GM18873 (cell line): ENCODE data around the gene C20orf141.
"Not testable (repeated sequence)": the region's sequence is repeated elsewhere in the genome, so short reads cannot be mapped to it uniquely, and the experiment has no call there.

ENCODE experiments used
- ATAC-seq: cut with Tn5 transposase; IDR thresholded peaks from one replicate; pipeline ENCODE4 v1.9.1; 2021; ENCODE audit warnings: mild to moderate bottlenecking, moderate library complexity, moderate number of reproducible peaks; ENCODE audit not compliant: unreplicated experiment, low FRiP score

The C20orf141 gene

GRCh38 chr20:2814587-2815051, at the start of gene C20orf141:
Gene C20orf141, plus strand, starts transcription at chr20:2814987. Its CDS starts 198 bp downstream, at chr20:2815185.
- ATAC-seq: no peak

GRCh38 chr20:2767768-2768631, 46.8 kb upstream of the C20orf141 start:
- no peak for ATAC-seq

DNA sequence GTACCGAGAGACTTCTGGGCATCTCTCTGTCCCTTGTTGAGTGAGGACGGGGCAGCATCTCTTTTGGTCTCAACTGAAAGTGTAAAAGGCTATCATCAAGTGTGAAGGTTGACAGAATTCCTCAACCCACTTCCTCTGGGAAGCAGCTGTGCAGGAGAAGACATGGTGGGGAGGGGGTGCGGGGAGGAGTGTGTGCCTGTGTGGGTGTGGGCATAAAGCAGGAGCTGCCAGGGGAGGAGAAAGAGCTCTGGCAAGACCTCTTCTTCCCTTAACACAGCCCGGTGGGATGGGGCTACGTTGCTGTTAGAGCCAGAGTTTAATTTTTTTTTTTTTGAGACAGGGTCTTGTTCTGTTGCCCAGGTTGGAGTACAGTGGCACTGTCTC, 46.2 kb upstream of the C20orf141 start:
- ATAC-seq: no peak

DNA sequence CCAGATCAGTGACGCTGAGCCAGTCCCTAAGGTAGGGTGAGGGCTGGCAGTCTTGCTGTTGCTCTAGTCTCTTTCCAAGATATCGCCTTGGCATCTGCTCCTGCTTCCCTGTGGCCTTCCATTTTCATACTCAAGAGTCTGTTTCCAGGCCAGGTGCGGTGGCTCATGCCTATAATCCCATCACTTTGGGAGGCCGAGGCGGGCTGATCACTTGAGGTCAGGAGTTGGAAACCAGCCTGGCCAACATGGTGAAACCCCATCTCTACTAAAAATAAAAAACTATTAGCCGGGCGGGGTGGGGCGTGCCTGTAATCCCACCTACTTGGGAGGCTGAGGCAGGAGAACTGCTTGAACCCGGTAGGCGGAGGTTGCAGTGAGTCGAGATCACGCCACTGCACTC, 44.7 kb upstream of the C20orf141 start:
- ATAC-seq: not testable (repeated sequence)

DNA sequence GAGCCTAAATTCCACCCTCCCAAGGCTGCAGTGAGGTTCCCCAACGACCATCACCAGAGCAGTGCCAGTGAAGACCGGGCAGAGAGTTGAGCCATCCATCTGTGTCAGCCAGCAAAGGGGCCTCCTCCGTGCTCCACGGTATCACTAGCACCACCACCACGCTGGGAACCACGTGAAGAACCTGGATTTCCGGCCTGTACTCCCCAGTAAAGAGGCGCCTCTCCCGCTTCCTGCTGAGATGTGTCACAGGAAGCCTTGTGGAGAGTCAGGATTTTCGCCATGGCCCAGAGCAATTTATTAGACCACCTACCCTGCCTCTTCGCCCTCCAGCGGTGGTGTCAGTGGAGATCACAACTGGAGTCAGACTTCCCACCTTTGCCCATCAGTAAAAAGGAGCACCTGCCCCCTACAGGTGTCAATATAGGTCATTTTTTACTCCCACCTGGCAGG, 43.1 kb upstream of the C20orf141 start:
- ATAC-seq: no peak

GRCh38 chr20:2773812-2774211, 41.0 kb upstream of the C20orf141 start:
- ATAC-seq: no peak

DNA sequence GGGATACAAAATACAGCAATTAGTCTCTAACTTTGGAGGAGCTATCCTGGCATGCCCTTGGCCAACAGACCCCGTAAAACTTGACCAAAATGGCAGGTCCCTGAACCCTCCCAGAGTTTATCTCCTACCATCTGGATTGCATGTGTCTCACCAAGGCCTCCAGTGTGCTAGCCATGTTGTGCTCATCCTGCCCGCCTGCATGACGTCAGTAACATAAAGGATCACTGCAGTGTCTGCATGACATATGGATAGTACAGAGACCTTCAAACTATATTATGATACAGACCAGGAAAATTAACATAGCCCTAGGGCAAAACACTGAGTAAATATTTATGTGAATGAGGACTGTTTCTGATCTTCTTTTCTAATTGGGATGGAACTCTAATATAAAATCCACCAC, 39.6 kb upstream of the C20orf141 start:
- no peak for ATAC-seq

GRCh38 chr20:2778602-2779321, 36.0 kb upstream of the C20orf141 start:
- no peak for ATAC-seq

DNA sequence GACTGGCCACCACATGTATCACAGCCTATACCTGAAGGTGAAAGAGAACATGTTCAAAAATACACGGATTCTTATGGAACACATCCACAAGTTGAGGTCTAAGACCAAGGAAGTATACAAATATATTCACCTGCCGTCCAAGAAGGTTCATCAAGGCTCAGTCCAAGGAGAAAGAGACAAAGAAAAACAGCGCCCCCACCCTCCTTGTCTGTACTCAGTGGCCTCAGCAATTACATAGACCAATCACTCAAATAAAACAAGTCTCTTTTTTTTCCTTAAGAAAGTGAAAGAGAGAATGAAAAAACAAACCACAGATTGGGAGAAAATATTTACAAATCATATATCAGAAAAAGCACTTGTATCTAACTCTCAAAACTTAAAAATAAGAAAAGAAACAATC, 33.8 kb upstream of the C20orf141 start:
- ATAC-seq: no peak

DNA sequence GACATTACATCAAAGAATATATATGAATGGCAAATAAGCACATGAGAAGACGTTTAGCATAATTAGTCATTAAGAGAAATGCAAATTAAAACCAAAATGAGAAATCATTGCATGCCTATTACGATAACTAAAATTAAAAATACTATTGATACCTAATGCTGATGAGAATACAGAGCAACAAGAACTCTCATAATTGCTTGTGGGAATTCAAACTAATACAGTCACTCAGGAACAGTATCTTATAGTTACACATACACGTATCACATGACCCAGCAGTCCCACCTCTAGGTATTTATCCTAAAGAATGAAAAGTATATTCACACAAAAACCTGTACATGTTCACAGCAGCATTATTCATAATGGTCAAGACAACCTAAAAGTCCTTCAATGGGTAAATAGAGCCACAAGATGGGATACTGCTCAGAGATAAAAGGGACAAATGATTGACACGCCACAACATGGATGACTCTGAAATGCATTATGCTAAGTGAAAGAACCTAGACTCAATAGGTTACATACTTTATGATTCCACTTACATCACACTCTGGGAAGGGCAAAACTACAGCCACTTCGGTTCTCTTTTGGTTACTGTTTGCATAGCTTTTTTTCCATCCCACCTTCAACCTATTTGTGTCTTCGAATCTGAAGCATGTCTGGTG, 30.8 kb upstream of the C20orf141 start:
- ATAC-seq: no peak

DNA sequence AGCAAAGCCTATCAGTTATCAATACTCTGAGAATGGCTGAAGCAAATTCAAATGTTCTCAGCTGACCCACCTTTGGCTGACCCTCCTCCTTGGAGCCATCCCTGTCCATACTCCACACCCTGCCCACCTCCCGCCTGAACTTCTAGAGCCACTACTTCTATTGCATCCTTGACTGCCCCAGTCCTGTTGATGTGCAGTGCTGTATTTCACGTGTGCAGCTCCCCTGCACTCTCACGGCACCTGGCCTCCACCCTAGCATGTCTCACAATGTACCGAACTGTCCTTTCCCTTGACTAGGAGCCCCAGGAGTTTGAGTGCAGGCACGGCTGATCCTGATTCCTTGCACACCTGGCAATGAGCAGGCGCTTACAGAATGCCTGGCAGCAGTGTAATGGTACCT, 21.3 kb upstream of the C20orf141 start:
- ATAC-seq: no peak

DNA sequence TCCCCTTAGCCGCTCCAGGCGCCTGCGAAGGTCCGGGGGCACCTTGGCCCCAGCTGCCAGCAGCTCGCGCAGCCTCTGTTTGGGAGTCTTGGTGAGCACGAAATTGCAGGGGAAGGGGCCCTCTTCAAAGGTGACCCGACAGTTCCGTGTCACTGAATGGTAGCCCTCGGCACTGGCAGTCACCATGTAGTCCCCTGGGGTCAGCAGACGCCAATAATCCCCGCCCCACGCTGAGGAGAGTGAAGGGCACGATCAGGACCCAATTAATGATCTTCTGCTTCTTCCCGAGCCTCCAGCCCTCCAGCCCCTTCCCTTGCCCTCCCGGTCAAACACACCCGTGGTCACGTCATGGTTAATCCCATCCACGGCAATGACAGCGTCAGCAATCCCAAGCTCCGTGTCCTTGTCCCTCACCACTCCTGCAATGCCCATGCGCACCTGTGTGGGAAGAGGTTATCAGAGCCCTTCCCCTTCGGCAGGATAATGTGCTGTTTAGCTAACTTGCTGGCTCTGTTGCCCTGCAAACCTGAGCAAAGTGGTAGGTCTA, 20.5 kb upstream of the C20orf141 start:
- no peak for ATAC-seq

DNA sequence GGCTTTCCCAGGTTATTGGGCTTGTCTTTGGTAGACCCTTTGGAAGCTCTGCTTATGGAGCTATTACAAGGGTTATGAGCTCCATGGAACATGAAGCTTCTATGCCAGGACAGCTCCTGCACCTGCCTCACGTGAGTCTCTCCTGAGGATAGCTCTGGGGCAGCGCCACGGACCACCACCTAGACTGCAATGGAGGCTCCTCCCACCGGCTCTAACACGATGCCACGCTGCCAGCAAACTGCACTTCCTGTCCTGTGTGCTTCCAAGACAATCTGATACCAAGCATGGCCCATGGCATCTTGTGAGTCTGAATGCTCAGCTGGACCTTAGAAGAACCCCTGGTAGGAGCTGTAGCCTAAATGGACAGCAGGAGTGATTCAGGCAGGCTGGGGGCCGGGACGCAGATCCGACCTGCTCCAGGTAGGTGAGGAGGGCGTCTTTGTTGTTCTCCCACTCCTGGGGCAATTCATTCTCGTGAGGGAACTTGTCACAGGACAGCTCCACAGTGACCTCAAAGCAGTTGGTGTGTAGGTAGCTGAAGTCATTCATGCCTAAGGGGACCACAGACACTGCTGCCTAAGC, 19.8 kb upstream of the C20orf141 start:
- ATAC-seq: no peak

DNA sequence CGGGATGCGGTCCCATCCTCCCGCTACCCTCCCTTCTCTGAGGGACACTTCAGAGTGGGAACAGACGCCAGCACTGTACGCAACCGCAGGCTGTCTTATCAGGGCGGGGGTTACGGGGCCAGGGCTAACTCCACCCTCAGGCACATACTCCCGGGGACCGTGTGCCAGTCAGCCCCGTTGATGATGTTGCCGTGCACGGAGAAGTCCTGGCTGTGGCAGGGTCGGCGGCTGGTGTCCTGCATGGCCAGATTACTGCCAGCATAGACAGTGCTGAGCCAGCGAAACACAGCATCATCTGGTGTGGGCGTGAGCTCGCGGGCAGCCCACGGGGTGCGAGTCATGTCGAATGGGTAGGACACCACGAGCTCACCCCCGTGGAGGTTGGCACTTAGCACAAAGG, 19.3 kb upstream of the C20orf141 start:
- no peak for ATAC-seq

GRCh38 chr20:2796011-2796660, 18.7 kb upstream of the C20orf141 start:
- ATAC-seq: no peak

GRCh38 chr20:2797136-2797983, 17.4 kb upstream of the C20orf141 start:
- ATAC-seq: no peak

GRCh38 chr20:2798095-2798805, 16.5 kb upstream of the C20orf141 start:
- ATAC-seq: no peak

DNA sequence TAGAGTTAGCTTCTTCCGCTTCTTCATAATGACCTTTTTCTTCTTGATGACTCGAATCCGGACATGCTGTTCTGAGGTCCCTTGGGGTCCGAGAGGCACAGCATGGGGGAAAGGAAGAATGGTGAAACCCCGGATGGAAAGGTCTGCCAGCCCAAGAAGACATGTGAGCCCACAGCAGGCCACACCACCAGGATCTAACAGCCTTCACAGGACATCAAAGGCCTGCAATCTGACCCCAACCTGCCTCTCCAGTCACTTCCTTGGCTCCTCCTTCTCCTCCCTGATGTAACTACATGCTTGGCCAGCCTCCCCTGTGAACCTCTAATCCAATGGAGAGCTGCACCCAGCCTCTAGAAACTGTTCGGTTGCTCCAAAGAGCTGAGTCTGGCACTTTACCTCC, 16.0 kb upstream of the C20orf141 start:
- no peak for ATAC-seq
